Transverse colon (tissue), 4 donors: Measurements from ENCODE around the gene KIF26A. TPM values are rescaled to one million over a fixed set of nuclear protein-coding genes. Genes with fewer than 3 reads are reported as not detected.

Experiments
- DNase-seq: peaks from one replicate; pipeline ENCODE4 v3.0.0-alpha.2; 2019
- H3K27ac ChIP-seq, 4 donors: fragments of 200-600 bp; sonication (generic); 2 replicates each; pipeline ENCODE4 v1.5.1; 2016 to 2018; ENCODE audit warnings: inconsistent platforms in 4 of 4
- H3K27me3 ChIP-seq: fragments of 200-600 bp; sonication (generic); 2 replicates; pipeline ENCODE4 v1.5.1; 2017; ENCODE audit warnings: inconsistent platforms
- H3K36me3 ChIP-seq, 4 donors: fragments of 200-600 bp; sonication (generic); 2 replicates each; pipeline ENCODE4 v1.5.1; 2017 to 2019; ENCODE audit warnings: inconsistent platforms in 4 of 4
- H3K4me1 ChIP-seq, 4 donors: fragments of 200-600 bp; sonication (generic); 2 replicates each; pipeline ENCODE4 v1.5.1; 2017 to 2020; ENCODE audit warnings: inconsistent platforms in 4 of 4
- H3K4me3 ChIP-seq, 4 donors: fragments of 200-600 bp; sonication (generic); 1 replicate in 1 of 4; 2 replicates in 3 of 4; pipeline versions ENCODE4 v1.5.1 to v1.6.1; 2017 to 2019; ENCODE audit warnings: inconsistent platforms in 4 of 4
- H3K9me3 ChIP-seq, 2 donors: fragments of 200-600 bp; sonication (generic); 2 replicates each; pipeline ENCODE4 v1.5.1; 2017 to 2019; ENCODE audit warnings: inconsistent platforms in 2 of 2
- EP300 ChIP-seq: sonication (generic); formaldehyde crosslinking; IDR thresholded peaks from one replicate; pipeline ENCODE4 v1.6.1; 2017; ENCODE audit warnings: antibody characterized with exemption, low read depth
- POLR2A ChIP-seq: fragments of 450-650 bp; IDR thresholded peaks from one replicate; pipeline ENCODE4 v1.6.1; 2016; ENCODE audit warnings: antibody characterized with exemption, mild to moderate bottlenecking, moderate library complexity
- POLR2AphosphoS5 ChIP-seq, 3 donors: sonication (generic); formaldehyde crosslinking; IDR thresholded peaks; one replicate each; pipeline ENCODE4 v1.6.1; 2016; ENCODE audit warnings: antibody characterized with exemption in 3 of 3
- WGBS, 2 donors: methylation state at CpG; one replicate each; pipeline ENCODE4 v1.1.5; 2018; ENCODE audit warnings: low coverage in 1 of 2; 5-methylcytosine and 5-hydroxymethylcytosine counted together
- in situ Hi-C, 4 donors: fragments of 200-750 bp; cut with MboI; loops; one replicate each; pipeline versions ENCODE4 v1.15.0 to v1.15.1; 2017; ENCODE audit warnings: low sequenced_read_pairs in 3 of 4, low pct_ligation_motif_present in 1 of 4, low pct_unique_long_range_greater_than_20kb in 1 of 4
- intact Hi-C: fragments of 100-400 bp; cut with DNase I; formaldehyde crosslinking; loops from one replicate; pipeline ENCODE4 v1.15.1; 2023; ENCODE audit warnings: low total_unique reads
- total RNA-seq, 4 donors: library from RNA; depleted of rRNA; stranded (reverse); fragments of >200 nt; gene quantifications; one replicate each; pipeline ENCODE4 v1.1.0, GENCODE V29; 2016
- TF ChIP-seq, protein P1 (sequence below), 5 experiments: fragments of 200-600 bp in 3 of 5; fragments of 450-650 bp in 2 of 5; sonication (generic) in 3 of 5; IDR thresholded peaks; 1 replicate in 2 of 5; 2 replicates in 3 of 5; pipeline ENCODE4 v1.5.1; 2016 to 2017; ENCODE audit warnings: antibody characterized with exemption in 5 of 5, inconsistent platforms in 3 of 5, mild to moderate bottlenecking in 2 of 5, moderate library complexity in 1 of 5

KIF26A gene
- total RNA-seq, 4 donors from 2014 or later = 2.2 to 7.8 (median 4.4) TPM

DNA sequence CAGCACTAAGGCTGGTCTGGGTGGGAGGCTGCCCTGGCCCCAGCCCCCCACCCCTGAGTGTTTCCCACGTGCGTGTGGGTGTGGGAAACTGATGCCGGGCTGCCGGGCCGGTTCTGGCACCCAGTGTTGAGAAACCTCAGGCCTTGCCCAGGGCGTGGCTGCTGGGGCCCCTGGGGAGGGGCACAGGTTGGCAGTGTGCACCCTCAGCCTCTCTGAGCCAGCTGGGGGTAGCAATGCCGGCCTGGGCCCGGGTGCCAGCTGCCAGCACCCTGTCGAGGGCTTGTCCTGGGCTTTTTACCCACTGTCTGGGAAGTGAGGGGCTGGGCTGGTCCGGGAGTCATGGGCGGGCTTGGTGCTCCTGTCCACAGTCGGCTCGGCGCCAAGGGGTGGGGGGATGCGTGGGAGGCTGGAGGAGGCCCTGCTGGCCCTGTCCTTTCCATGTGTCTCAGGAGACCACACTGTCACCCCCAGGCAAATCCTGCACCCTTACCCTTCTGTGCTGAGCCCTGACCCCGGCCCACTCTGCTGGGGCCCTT lies 37.2 kb upstream of the KIF26A start:
- 69% methylated on average over 11 of the region's 16 CpGs; no CpG with 5 or more reads in 1 of the 2 donors for WGBS, 2 donors
- intact Hi-C loops (no loop called here), in situ Hi-C loops (no loop called here)
- peak; percentile 70 for DNase-seq
- peaks cover 12 to 34% (median 29%) of the 10 kb centered on the region in 4 donors for H3K4me1 ChIP-seq
- H3K27me3 ChIP-seq = no peaks in the 10 kb centered on the region
- TF ChIP-seq, protein P1, sequence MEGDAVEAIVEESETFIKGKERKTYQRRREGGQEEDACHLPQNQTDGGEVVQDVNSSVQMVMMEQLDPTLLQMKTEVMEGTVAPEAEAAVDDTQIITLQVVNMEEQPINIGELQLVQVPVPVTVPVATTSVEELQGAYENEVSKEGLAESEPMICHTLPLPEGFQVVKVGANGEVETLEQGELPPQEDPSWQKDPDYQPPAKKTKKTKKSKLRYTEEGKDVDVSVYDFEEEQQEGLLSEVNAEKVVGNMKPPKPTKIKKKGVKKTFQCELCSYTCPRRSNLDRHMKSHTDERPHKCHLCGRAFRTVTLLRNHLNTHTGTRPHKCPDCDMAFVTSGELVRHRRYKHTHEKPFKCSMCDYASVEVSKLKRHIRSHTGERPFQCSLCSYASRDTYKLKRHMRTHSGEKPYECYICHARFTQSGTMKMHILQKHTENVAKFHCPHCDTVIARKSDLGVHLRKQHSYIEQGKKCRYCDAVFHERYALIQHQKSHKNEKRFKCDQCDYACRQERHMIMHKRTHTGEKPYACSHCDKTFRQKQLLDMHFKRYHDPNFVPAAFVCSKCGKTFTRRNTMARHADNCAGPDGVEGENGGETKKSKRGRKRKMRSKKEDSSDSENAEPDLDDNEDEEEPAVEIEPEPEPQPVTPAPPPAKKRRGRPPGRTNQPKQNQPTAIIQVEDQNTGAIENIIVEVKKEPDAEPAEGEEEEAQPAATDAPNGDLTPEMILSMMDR (IDR thresholded peaks at IDR 0.05) = no peak
- TF ChIP-seq POLR2AphosphoS5 (IDR thresholded peaks at IDR 0.05) = no peak
- no peak for TF ChIP-seq POLR2A
- no peak for TF ChIP-seq EP300
- H3K4me3 ChIP-seq = no peak overlapping the region
- no peaks in the 10 kb centered on the region for H3K36me3 ChIP-seq
- H3K9me3 ChIP-seq = no peaks in the 10 kb centered on the region
- peak overlapping the region in 1 of 4 donors; percentile 63 for H3K27ac ChIP-seq

DNA sequence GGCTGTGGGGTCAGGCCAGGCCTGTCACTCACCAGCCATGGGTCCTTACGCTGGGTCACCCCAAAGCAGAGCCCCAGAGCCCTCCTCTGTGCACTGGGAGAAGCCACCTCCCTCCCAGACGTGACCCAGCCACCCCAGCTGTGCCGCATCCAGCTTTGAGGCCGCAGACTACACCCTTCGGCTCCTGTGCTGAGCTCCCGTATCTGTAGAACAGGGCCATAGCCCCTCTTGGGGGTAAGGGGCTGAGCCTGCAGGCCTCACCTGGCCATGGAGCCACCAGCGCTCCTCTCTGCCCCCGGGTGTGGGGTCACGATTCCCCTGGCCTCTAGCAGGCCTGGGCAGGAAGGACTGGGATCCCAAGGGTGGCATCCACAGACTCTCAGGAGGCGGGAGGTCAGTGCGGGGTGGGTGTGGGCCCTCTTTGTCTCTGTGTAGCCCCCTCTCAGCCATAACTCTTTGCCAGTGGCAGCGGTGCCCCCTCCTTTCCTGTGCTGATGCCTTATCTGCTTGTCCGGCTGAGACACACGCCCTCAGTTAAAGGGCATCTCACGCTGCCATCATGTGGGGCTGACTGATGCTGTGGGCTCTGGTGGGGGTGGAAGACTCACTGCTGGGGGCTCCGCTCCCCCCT lies 36.6 kb upstream of the KIF26A start:
- WGBS, 2 donors = 72% methylated on average over 8 of the region's 16 CpGs; no CpG with 5 or more reads in 1 of the 2 donors
- H3K9me3 ChIP-seq = no peaks in the 10 kb centered on the region
- no peak overlapping the region for H3K27ac ChIP-seq
- H3K27me3 ChIP-seq = no peaks in the 10 kb centered on the region
- TF ChIP-seq POLR2A (no peak), EP300 (no peak), POLR2AphosphoS5 (IDR thresholded peaks at IDR 0.05) (no peak)
- TF ChIP-seq, protein P1 (IDR thresholded peaks at IDR 0.05) = no peak
- H3K4me1 ChIP-seq = peaks cover 12 to 37% (median 33%) of the 10 kb centered on the region in 4 donors
- H3K4me3 ChIP-seq = no peak overlapping the region
- intact Hi-C loops = no loop called here
- DNase-seq = peak; percentile 13
- in situ Hi-C loops = no loop called here
- H3K36me3 ChIP-seq = no peaks in the 10 kb centered on the region

- Histone ChIP-seq H3K9me3 (no peaks in the 10 kb centered on the region), H3K27ac (no peak overlapping the region), H3K4me3 (no peak overlapping the region), H3K36me3 (no peaks in the 10 kb centered on the region), H3K27me3 (no peaks in the 10 kb centered on the region), H3K4me1 (peaks cover 12 to 37% (median 33%) of the 10 kb centered on the region in 4 donors)
- in situ Hi-C loops (no loop called here), intact Hi-C loops (no loop called here)
- WGBS, 2 donors = 74% methylated on average over 15 of the region's 16 CpGs; no CpG with 5 or more reads in 1 of the 2 donors
- TF ChIP-seq EP300 (no peak), POLR2AphosphoS5 (IDR thresholded peaks at IDR 0.05) (no peak), POLR2A (no peak)
- TF ChIP-seq, protein P1 (IDR thresholded peaks at IDR 0.05) = no peak
- DNase-seq = no peak
These were observed 36.0 kb upstream of the KIF26A start for GRCh38 chr14:104102282-104102914.

DNA sequence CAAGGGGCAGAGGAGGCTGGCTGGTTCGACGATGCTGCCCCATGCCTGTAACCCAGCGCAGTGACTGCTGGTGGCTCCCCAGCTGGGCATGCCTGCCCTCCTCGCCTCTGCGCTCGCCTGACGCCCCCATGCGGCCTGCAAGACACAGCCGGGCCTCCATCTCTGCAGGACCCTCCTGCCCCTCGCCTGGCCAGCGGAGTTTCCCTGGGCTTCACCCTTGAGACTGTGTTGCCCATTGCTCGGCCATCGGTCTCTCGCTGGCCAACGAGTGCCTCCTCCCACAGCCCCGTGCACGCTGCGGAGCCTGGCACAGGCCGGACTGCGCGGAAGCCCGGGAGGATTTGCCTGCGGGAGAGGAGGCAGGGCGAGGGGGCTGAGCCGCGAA lies 35.3 kb upstream of the KIF26A start:
- 86% methylated on average over 26 of the region's 26 CpGs; no CpG with 5 or more reads in 1 of the 2 donors for WGBS, 2 donors
- H3K4me1 ChIP-seq = peaks cover 12 to 41% (median 36%) of the 10 kb centered on the region in 4 donors
- intact Hi-C loops (no loop called here), in situ Hi-C loops (no loop called here)
- TF ChIP-seq, protein P1 (IDR thresholded peaks at IDR 0.05) = no peak
- TF ChIP-seq EP300 = no peak
- no peak for TF ChIP-seq POLR2A
- no peak for TF ChIP-seq POLR2AphosphoS5 (IDR thresholded peaks at IDR 0.05)
- H3K4me3 ChIP-seq = no peak overlapping the region
- H3K36me3 ChIP-seq = no peaks in the 10 kb centered on the region
- no peaks in the 10 kb centered on the region for H3K9me3 ChIP-seq
- peak; percentile 7 for DNase-seq
- H3K27me3 ChIP-seq = no peaks in the 10 kb centered on the region
- no peak overlapping the region for H3K27ac ChIP-seq
